Stimulated activated naive CD4-positive, alpha-beta T cell (primary cell): Measurements from ENCODE around the gene DSE.

Experiments used
- DNase-seq, 6 experiments: peaks; one replicate each; lab custom pipeline; 2025; lab: John Stamatoyannopoulos, UW

Gene DSE

DNA sequence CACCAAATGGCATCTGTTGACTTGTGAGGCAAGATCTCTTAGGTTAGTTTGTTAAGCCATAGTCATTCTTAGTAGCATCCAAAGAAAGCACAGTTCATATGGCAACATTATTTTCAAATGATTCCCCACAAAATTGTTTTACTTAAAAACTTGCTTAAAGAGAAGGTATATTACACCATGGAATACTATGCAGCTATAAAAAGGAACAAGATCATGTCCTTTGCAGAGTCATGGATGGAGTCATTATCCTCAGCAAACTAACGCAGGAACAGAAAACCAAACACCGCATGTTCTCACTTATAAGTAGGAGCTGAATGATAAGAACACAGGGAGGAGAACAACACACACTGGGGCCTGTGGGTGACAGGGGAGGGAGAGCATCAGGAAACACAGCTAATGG lies 10.9 kb upstream of the DSE start:
- no peak for DNase-seq

DNA sequence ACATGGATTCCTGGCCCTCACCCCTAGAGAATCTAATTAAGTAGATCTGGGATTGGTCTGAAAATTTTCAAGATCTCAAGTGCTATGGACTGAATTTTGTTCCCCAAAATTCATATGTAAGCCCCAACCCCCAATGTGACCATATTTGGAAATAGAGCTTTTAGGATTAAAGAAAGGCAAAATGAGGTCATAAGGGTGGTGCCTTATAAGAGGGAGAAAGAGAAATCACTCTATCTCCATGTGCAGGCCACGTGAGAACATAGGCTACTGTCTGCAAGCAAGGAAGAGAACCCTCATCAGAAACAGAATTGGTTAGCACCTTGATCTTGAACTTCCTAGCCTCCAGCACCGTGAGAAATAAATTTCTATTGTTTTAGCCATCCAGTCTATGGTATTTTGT lies 8.5 kb upstream of the DSE start:
- no peak for DNase-seq

- DNase-seq = no peak
Measured at GRCh38 chr6:116363759-116364158, 7.0 kb upstream of the DSE start.

DNA sequence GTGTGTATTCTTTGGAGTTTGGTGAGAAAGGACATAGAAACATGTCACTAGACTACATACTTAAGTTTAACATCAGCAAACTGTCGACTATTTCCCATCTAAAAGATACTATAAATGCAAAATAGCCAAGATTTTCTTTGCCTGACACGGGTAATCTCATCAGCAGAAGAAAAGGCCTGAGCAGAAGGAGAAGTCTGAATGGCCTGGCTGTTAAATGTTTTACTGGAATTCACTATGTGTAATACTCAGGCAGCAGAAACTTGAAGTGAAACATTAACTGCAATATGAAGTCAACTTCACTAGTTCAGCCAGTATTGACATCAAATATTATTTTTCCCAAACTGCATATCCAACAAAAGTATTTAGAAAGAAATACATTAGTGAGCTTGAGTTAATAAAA lies 6.4 kb upstream of the DSE start:
- DNase-seq = no peak

- DNase-seq = no peak
Measured at GRCh38 chr6:116365743-116366142, 5.0 kb upstream of the DSE start.

DNA sequence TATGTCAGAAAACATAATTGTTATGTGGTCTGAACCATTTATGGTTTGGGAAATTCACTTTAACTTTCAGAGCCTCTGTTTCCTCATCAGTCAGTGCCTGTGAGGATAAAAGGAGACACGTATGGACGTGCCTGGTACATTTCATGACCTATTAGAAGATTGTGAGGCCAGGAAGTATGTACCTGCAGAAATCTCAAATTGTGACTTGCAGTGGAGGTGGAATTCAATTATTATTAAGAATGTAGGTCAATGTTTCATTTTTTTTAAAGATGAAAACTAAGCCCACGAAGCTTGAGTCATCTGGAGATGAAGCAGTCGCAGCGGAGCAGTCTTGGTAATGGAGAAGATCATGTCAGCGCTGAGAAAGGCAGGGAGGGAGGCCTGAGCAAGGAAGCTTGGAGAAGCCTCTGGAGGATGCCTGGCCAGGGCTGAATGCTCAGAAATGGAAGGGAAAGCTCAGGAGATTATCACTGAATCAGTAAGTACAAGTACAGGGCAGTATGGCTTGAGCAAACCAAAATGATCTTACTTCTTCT lies 3.9 kb upstream of the DSE start:
- no peak for DNase-seq

- no peak for DNase-seq
Measured at GRCh38 chr6:116369540-116369939, 1.2 kb upstream of the DSE start.

- DNase-seq = peak in 2 of 6 experiments; percentile 21 to 26
Measured at GRCh38 chr6:116369964-116370759, 585 bp upstream of the DSE start.

- DNase-seq = peak in 4 of 6 experiments; percentile 10 to 43 (median 28)
Measured at GRCh38 chr6:116371120-116371917, 572 bp downstream of the DSE start.

DNA sequence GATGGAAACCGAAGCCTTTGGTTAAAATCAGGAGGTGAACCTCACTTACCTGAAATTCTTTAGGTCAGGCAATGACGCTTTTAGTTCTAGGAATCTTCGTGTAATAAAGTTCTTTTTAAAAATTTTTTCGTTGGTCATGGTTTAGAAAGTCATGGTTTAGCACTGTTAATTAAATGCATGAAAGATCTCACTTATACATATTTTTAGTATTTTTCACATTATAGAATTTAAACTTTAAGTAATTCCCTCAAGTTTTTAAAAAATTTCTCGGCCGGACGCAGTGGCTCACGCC lies 1.1 kb downstream of the DSE start:
- no peak for DNase-seq

GRCh38 chr6:116373300-116373699 lies 2.6 kb downstream of the DSE start:
- no peak for DNase-seq

GRCh38 chr6:116373940-116374339 lies 3.2 kb downstream of the DSE start:
- DNase-seq = no peak

DNA sequence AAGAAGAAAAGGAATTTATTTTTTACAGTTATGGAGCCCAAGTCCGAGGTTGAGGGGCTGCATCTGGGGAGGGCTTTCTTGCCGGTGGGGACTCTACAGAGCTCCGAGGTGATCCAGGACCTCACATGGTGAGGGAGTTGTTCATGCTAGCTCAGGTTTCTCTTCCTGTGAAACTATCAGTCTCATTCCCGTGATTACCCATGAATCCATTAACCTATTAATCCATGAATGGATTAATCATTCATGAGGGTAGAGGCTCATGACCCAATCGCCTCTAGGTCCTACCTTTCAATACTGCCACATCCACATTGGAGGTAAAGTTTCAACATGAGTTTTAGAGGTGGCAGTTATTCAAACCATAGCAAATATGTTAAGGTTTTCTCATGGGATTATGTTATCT lies 3.8 kb downstream of the DSE start:
- DNase-seq = no peak

- DNase-seq = no peak
Measured at GRCh38 chr6:116375262-116375661, 4.5 kb downstream of the DSE start.

DNA sequence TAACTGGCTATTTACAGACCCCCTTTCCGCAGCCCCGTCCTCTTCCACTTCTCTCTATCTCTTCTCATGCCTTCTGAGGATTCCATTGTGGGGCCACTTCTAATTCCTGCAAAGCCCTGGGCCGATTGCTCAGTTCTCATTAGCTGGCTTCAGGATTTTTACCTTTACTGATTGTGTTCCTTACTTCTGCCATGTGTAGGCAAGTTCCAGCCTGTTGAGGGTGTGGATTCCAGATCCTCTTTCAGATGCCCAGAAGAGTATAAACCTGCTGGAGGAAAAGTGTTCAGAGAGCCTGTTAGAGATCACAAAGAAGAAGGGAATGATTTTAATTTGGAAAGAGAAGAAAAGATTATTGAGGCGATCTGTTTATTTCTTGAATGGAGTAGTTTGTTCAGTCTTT lies 5.4 kb downstream of the DSE start:
- no peak for DNase-seq

GRCh38 chr6:116379764-116380163 lies 9.0 kb downstream of the DSE start:
- no peak for DNase-seq

DNA sequence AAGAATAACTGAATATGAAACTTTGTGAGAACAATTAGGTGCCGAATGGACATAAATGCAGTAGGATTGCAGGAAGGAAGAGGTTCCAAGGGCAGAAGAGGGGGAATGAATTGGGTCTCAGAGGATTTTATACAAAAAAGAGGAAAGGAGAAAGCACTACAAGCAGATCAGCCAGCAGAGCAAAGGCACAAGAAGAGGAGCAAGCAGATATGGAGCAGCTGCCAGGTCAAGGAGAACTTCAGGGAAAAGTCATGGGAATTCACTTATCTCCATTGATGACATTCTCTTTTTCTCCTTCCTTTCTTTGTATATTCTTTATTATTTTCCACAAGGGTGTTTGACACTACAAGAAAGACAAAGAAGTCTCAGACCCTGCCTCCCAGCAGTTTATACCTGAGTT lies 9.6 kb downstream of the DSE start:
- no peak for DNase-seq

DNA sequence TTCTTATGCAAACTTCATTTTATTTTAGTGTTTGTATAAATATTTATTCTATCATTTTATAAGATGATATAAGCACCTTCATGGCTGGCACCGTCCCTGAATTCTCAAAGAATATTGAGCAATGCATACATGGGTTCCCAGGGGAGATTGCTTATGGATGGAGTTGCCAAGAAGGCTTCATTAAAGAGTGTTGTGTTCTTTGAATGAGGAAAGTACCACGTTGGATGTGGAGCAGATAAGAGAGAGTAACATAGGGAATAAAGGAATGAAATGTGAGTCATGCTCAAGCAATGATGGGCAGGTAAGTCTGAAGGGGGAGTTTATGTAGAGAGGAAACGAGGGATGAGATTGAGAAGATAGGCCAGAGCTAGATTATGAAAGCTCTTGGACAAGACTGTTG lies 10.3 kb downstream of the DSE start:
- no peak for DNase-seq

DNA sequence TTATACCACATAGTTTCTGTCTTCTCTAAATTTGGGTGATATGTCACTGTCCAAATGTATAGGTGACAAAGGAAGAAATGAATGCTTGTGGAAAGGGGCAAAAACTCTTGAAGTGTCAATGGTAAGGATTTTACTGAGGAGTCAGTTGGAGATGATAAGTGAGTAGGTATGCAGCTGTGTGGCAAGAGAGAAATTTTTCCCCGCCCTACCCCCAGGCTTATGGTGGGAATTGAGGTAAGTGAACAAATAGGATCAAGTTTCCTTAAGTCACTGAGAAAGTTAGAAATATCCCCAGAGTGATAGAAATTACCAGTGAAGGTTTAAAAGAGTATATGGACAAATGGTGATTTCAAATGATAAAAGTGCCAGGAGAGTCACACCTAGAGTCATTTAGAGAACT lies 11.8 kb downstream of the DSE start:
- DNase-seq = no peak

GRCh38 chr6:116384727-116385458 lies 14.1 kb downstream of the DSE start:
- DNase-seq = no peak

GRCh38 chr6:116385459-116385802 lies 14.7 kb downstream of the DSE start:
- DNase-seq = no peak

DNA sequence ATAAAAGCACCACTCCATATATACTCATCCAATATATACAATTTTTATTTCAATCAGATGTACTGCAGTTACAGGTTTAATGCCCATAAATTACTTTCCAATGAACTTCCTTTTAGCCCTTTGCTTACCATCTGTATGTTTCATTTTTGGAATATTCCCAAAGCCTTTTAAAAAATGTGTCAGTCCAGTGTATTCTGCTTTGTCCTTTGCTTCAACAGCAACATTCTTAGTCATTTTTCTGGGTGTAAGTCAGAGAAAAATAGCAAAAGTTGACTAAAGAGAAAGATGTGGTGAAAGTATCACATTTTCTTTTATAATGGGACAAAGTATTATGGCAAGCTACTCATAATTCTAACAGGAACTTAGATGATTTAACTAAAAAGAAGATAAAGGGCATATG lies 15.2 kb downstream of the DSE start:
- no peak for DNase-seq
